Islet of Langerhans (tissue), 1 donor: ENCODE data around the gene CD47.

Source experiments
- FAIRE-seq: peaks from one replicate; lab custom pipeline; 2011; peaks lifted over from hg19 to GRCh38; lab: Jason Lieb, UNC

Gene CD47

GRCh38 chr3:108051005-108051404 is 39.8 kb downstream of the CD47 start:
- no peak for FAIRE-seq

GRCh38 chr3:108047987-108048386 is 42.8 kb downstream of the CD47 start:
- FAIRE-seq: no peak

- no peak for FAIRE-seq
Observed at GRCh38 chr3:108046247-108046646, 44.6 kb downstream of the CD47 start.

GRCh38 chr3:108044699-108045098 is 46.1 kb downstream of the CD47 start:
- no peak for FAIRE-seq

- no peak for FAIRE-seq
Observed at GRCh38 chr3:108042300-108042699, 48.5 kb downstream of the CD47 start.

- FAIRE-seq: no peak
Observed at GRCh38 chr3:108041253-108041652, 49.6 kb downstream of the CD47 start.

GRCh38 chr3:108037770-108038169 is 53.1 kb downstream of the CD47 start:
- FAIRE-seq: no peak

- FAIRE-seq: no peak
Observed at GRCh38 chr3:108036984-108037741, 53.7 kb downstream of the CD47 start.

GRCh38 chr3:108036401-108036800 is 54.4 kb downstream of the CD47 start:
- FAIRE-seq: no peak

GRCh38 chr3:108035751-108036150 is 55.1 kb downstream of the CD47 start:
- no peak for FAIRE-seq

- FAIRE-seq: no peak
Observed at GRCh38 chr3:108031895-108032294, 58.9 kb downstream of the CD47 start.

GRCh38 chr3:108030960-108031359 is 59.9 kb downstream of the CD47 start:
- FAIRE-seq: no peak

- FAIRE-seq: no peak
Observed at GRCh38 chr3:108029466-108029865, 61.4 kb downstream of the CD47 start.

- FAIRE-seq: no peak
Observed at GRCh38 chr3:108028896-108029295, 61.9 kb downstream of the CD47 start.

- FAIRE-seq: no peak
Observed at GRCh38 chr3:108025177-108025576, 65.7 kb downstream of the CD47 start.

GRCh38 chr3:108024146-108024850 is 66.5 kb downstream of the CD47 start:
- FAIRE-seq: no peak

GRCh38 chr3:108022256-108023150 is 68.3 kb downstream of the CD47 start:
- no peak for FAIRE-seq

- FAIRE-seq: no peak
Observed at GRCh38 chr3:108021533-108021932, 69.3 kb downstream of the CD47 start.

- FAIRE-seq: no peak
Observed at GRCh38 chr3:108021131-108021530, 69.7 kb downstream of the CD47 start.

- FAIRE-seq: no peak
Observed at GRCh38 chr3:108018552-108018951, 72.3 kb downstream of the CD47 start.

GRCh38 chr3:108017587-108017986 is 73.2 kb downstream of the CD47 start:
- FAIRE-seq: no peak

- no peak for FAIRE-seq
Observed at GRCh38 chr3:108014943-108015342, 75.9 kb downstream of the CD47 start.
